Measurements from ENCODE around the gene POLR3G.

The POLR3G gene

DNA sequence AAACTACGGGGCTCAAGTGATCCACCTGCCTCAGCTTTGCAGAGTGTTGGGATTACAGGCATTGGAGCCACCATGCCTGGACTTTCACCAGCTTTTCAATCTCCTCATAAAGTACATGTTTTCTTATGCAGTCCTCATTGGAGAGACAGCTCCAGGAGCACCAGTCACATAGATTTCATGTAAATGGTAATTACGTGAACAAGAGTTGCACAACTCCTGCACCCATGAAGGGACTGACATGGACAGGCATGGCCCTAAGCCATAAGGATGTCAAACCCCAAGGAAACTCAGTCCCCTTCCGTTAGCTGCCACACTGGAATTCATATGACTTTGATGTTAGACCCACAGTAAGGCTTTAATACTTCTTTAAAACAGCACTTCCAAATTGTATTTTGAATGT, 76.3 kb downstream of the POLR3G start:
- TF ChIP-seq EZH2phosphoT487 (IDR thresholded peaks at IDR 0.05; ENCODE audit: borderline replicate concordance, low read length), result no peak
- Histone ChIP-seq H3K4me3 (ENCODE audit: low read length) (no peak overlapping the region), H3K79me2 (ENCODE audit: control insufficient read depth, low read length) (no peaks in the 10 kb centered on the region), H3K9me2 (replicated peaks; ENCODE audit: control insufficient read depth, low read length) (no peaks in the 10 kb centered on the region), H3K36me3 (ENCODE audit: control insufficient read depth, low read length) (no peaks in the 10 kb centered on the region), H3K4me1 (ENCODE audit: control insufficient read depth, low read length) (no peaks in the 10 kb centered on the region), H3F3A (ENCODE audit: control insufficient read depth, insufficient read depth) (no peaks in the 10 kb centered on the region), H3K27me3 (ENCODE audit: control insufficient read depth, low read length) (peaks cover 52% of the 10 kb centered on the region), H3K9me3 (ENCODE audit: control insufficient read depth, insufficient read depth, low read length) (no peaks in the 10 kb centered on the region), H3K27ac (ENCODE audit: low read depth, low read length) (no peak overlapping the region), H3K4me2 (ENCODE audit: low read length) (no peak overlapping the region), H4K20me1 (ENCODE audit: control insufficient read depth, insufficient read depth, low read depth, low read length) (no peaks in the 10 kb centered on the region)

DNA sequence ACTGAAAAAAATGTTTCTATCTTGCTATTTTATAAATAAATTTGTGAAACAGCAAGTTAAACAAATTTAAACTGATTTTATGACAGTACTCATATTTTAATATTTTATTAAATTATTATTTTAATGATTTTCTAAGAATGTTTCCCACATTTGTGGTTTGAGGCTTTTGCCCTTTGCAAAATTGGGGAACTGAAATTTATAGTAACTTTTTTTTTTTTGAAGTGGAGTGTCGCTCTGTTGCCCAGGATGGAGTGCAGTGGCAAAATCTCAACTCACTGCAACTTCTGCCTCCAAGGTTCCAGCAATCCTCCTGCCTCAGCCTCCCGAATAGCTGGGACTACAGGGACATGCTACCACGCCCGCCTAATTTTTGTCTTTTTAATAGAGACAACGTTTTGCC, 76.7 kb downstream of the POLR3G start:
- Histone ChIP-seq H3K4me3 (ENCODE audit: low read length) (no peak overlapping the region), H3K9me3 (ENCODE audit: control insufficient read depth, insufficient read depth, low read length) (no peaks in the 10 kb centered on the region), H3K9me2 (replicated peaks; ENCODE audit: control insufficient read depth, low read length) (no peaks in the 10 kb centered on the region), H3K4me2 (ENCODE audit: low read length) (no peak overlapping the region), H3K27me3 (ENCODE audit: control insufficient read depth, low read length) (peaks cover 55% of the 10 kb centered on the region), H3K27ac (ENCODE audit: low read depth, low read length) (no peak overlapping the region), H3K79me2 (ENCODE audit: control insufficient read depth, low read length) (no peaks in the 10 kb centered on the region), H3K36me3 (ENCODE audit: control insufficient read depth, low read length) (no peaks in the 10 kb centered on the region), H4K20me1 (ENCODE audit: control insufficient read depth, insufficient read depth, low read depth, low read length) (no peaks in the 10 kb centered on the region), H3K4me1 (ENCODE audit: control insufficient read depth, low read length) (no peaks in the 10 kb centered on the region), H3F3A (ENCODE audit: control insufficient read depth, insufficient read depth) (no peaks in the 10 kb centered on the region)
- TF ChIP-seq EZH2phosphoT487 (IDR thresholded peaks at IDR 0.05; ENCODE audit: borderline replicate concordance, low read length), result no peak
- TF ChIP-seq, protein P1, sequence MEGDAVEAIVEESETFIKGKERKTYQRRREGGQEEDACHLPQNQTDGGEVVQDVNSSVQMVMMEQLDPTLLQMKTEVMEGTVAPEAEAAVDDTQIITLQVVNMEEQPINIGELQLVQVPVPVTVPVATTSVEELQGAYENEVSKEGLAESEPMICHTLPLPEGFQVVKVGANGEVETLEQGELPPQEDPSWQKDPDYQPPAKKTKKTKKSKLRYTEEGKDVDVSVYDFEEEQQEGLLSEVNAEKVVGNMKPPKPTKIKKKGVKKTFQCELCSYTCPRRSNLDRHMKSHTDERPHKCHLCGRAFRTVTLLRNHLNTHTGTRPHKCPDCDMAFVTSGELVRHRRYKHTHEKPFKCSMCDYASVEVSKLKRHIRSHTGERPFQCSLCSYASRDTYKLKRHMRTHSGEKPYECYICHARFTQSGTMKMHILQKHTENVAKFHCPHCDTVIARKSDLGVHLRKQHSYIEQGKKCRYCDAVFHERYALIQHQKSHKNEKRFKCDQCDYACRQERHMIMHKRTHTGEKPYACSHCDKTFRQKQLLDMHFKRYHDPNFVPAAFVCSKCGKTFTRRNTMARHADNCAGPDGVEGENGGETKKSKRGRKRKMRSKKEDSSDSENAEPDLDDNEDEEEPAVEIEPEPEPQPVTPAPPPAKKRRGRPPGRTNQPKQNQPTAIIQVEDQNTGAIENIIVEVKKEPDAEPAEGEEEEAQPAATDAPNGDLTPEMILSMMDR (IDR thresholded peaks at IDR 0.05; ENCODE audit: low read depth, low read length, poor library complexity, severe bottlenecking), result no peak

DNA sequence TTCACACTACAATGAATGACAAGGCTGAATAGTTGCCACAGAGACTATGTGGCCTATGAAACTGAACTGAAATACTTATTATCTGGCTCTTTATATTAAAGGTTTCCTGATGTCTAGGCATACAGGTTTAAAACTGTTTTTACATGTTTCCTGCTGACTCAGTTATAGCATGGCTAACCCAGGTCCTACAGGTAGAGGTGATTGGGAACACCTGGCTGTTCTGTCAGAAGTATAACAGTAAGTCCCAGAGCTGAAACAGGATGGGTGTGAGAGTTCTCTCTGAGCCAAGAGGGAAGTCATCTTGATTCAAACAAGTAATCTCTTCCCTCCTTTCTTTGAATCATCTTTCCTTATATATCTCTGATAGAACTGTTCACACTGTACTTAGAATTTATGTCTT, 79.0 kb downstream of the POLR3G start:
- Histone ChIP-seq H3K4me3 (ENCODE audit: low read length) (no peak overlapping the region), H4K20me1 (ENCODE audit: control insufficient read depth, insufficient read depth, low read depth, low read length) (no peaks in the 10 kb centered on the region), H3F3A (ENCODE audit: control insufficient read depth, insufficient read depth) (no peaks in the 10 kb centered on the region), H3K4me2 (ENCODE audit: low read length) (no peak overlapping the region), H3K27me3 (ENCODE audit: control insufficient read depth, low read length) (peaks cover 63% of the 10 kb centered on the region), H3K9me2 (replicated peaks; ENCODE audit: control insufficient read depth, low read length) (no peaks in the 10 kb centered on the region), H3K79me2 (ENCODE audit: control insufficient read depth, low read length) (no peaks in the 10 kb centered on the region), H3K36me3 (ENCODE audit: control insufficient read depth, low read length) (no peaks in the 10 kb centered on the region), H3K9me3 (ENCODE audit: control insufficient read depth, insufficient read depth, low read length) (no peaks in the 10 kb centered on the region), H3K27ac (ENCODE audit: low read depth, low read length) (no peak overlapping the region), H3K4me1 (ENCODE audit: control insufficient read depth, low read length) (no peaks in the 10 kb centered on the region)
- TF ChIP-seq, protein P1 (IDR thresholded peaks at IDR 0.05; ENCODE audit: low read depth, low read length, poor library complexity, severe bottlenecking), result no peak
- TF ChIP-seq EZH2phosphoT487 (IDR thresholded peaks at IDR 0.05; ENCODE audit: borderline replicate concordance, low read length), result no peak

DNA sequence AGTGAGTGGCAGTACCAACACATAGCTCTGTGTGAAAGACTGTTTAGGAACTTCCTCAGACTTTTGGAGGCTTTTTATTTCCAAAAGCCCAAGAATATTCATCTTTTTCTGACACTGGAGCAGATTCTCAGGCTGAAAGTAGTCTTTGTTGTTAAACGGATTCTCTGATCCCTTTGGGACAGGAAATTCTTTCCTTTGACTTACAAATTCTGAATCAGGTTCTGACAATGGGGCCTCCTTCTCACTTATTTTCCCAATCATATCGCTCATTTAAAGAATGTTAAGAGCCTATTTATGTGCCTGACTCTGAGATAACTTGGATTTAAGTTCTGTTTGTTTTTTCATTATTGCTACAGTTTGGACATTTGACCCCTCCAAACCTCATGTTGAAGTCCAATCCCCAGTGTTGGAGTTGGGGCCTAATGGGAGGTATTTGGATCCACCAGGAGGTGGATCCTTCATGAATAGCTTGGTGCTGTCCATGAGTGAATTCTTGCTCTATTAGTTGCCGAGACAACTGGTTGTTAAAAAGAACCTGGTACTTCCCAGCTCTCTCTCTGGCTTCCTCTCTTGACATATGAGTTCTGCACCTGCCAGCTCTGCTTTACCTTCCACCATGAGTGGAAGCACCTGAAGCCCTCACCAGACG, 79.8 kb downstream of the POLR3G start:
- Histone ChIP-seq H3F3A (ENCODE audit: control insufficient read depth, insufficient read depth) (no peaks in the 10 kb centered on the region), H3K9me3 (ENCODE audit: control insufficient read depth, insufficient read depth, low read length) (no peaks in the 10 kb centered on the region), H3K4me1 (ENCODE audit: control insufficient read depth, low read length) (no peaks in the 10 kb centered on the region), H3K36me3 (ENCODE audit: control insufficient read depth, low read length) (no peaks in the 10 kb centered on the region), H3K9me2 (replicated peaks; ENCODE audit: control insufficient read depth, low read length) (no peaks in the 10 kb centered on the region), H3K79me2 (ENCODE audit: control insufficient read depth, low read length) (no peaks in the 10 kb centered on the region), H3K4me3 (ENCODE audit: low read length) (no peak overlapping the region), H3K27me3 (ENCODE audit: control insufficient read depth, low read length) (peaks cover 69% of the 10 kb centered on the region), H3K4me2 (ENCODE audit: low read length) (no peak overlapping the region), H4K20me1 (ENCODE audit: control insufficient read depth, insufficient read depth, low read depth, low read length) (no peaks in the 10 kb centered on the region), H3K27ac (ENCODE audit: low read depth, low read length) (no peak overlapping the region)
- TF ChIP-seq, protein P1 (IDR thresholded peaks at IDR 0.05; ENCODE audit: low read depth, low read length, poor library complexity, severe bottlenecking), result no peak
- TF ChIP-seq EZH2phosphoT487 (IDR thresholded peaks at IDR 0.05; ENCODE audit: borderline replicate concordance, low read length), result no peak
